ENCODE results near the gene RASL12.

- TF ChIP-seq CTCF (IDR thresholded peaks at IDR 0.05 in 8 of 11, conservative IDR thresholded peaks at IDR 0.05 in 3 of 11) (no peak), POLR2A (IDR thresholded peaks at IDR 0.05) (no peak), POLR2AphosphoS5 (IDR thresholded peaks at IDR 0.05) (peak in 1 of 3 donors; percentile 24)
These were observed 7.0 kb downstream of the RASL12 start for GRCh38 chr15:65060641-65061397.

Measured in spleen (tissue), 7 donors.